ENCODE results near the gene GET3.
"Not testable (repeated sequence)": the region's sequence is repeated elsewhere in the genome, so short reads cannot be mapped to it uniquely, and the experiment has no call there.

Gene GET3

DNA sequence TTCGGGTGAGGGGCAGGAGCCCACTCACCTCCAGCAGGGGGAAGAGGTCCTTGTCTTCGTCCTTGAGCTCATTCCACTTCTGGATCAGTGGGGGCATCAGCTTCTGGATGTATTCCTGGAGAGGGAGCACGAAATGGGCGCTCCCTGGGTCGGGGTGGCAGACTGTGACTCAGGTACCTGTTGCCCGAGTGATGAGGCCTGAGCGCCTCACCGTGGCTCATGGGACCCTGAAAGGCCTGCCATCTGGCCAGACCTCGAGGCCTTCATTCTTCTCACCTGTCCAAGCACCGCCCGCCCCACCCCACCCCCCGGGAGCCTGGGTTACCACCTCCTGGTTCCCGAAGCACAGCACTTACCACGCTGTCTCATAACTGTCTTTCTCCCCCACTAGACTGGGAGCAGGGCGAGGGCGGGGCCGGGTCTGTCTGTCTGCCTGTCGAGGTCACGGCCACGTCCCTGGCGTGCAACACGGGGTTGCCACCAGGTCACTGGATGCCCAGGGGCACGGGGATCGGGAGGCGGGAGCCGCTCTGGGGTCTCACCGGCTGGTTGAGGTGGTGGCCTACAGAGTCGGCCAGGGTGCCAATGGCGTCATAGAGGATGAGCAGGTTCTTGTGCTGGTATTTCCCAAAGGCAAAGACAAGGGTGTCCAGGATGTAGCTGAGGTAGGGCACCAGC, 31.5 kb upstream of the GET3 start:
- TF ChIP-seq, protein P1, sequence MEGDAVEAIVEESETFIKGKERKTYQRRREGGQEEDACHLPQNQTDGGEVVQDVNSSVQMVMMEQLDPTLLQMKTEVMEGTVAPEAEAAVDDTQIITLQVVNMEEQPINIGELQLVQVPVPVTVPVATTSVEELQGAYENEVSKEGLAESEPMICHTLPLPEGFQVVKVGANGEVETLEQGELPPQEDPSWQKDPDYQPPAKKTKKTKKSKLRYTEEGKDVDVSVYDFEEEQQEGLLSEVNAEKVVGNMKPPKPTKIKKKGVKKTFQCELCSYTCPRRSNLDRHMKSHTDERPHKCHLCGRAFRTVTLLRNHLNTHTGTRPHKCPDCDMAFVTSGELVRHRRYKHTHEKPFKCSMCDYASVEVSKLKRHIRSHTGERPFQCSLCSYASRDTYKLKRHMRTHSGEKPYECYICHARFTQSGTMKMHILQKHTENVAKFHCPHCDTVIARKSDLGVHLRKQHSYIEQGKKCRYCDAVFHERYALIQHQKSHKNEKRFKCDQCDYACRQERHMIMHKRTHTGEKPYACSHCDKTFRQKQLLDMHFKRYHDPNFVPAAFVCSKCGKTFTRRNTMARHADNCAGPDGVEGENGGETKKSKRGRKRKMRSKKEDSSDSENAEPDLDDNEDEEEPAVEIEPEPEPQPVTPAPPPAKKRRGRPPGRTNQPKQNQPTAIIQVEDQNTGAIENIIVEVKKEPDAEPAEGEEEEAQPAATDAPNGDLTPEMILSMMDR (IDR thresholded peaks at IDR 0.05; ENCODE audit: low read depth, low read length): no peak
- no peak overlapping the region for H3K4me3 ChIP-seq (ENCODE audit: low read depth, low read length)

- TF ChIP-seq, protein P1 (IDR thresholded peaks at IDR 0.05; ENCODE audit: low read depth, low read length): no peak
- no peak overlapping the region for H3K4me3 ChIP-seq (ENCODE audit: low read depth, low read length)
Observed at GRCh38 chr19:12706332-12706718, 31.0 kb upstream of the GET3 start.

DNA sequence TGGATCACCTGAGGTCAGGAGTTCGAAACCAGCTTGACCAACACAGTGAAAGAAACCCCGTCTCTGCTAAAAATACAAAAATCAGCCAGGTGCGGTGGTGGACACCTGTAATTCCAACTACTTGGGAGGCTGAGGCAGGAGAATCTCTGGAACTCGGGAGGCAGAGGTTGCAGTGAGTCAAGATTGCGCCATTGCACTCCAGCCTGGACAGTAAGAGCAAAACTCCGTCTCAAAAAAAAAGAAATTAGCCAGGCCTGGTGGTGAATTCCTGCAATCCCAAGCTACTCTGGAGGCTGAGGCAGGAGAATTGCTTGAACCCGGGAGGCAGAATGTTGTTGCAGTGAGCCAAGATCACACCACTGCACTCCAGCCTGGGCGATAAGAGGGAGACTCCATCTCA, 28.7 kb upstream of the GET3 start:
- TF ChIP-seq, protein P1 (IDR thresholded peaks at IDR 0.05; ENCODE audit: low read depth, low read length): no peak
- H3K4me3 ChIP-seq (ENCODE audit: low read depth, low read length): no peak overlapping the region

DNA sequence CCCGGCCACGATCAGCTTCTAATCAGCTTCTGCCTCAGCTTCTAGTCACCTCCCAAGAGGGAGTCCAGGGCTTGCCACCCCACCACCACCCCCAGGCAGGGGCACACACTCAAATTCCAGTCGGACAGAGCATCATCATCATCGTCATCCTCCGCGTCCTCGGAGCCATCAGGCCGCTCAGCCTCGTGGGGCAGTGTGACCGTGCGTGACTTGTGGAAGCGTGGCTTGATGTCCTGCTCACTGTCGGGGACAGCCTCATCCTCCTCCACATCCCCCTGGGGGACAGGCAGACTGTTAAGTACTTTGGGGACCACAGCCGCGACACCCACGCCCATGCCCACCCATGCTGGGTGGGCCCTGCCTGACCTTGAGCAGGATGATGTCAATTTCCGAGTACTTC, 26.1 kb upstream of the GET3 start:
- H3K4me3 ChIP-seq (ENCODE audit: low read depth, low read length): no peak overlapping the region
- TF ChIP-seq, protein P1 (IDR thresholded peaks at IDR 0.05; ENCODE audit: low read depth, low read length): no peak

DNA sequence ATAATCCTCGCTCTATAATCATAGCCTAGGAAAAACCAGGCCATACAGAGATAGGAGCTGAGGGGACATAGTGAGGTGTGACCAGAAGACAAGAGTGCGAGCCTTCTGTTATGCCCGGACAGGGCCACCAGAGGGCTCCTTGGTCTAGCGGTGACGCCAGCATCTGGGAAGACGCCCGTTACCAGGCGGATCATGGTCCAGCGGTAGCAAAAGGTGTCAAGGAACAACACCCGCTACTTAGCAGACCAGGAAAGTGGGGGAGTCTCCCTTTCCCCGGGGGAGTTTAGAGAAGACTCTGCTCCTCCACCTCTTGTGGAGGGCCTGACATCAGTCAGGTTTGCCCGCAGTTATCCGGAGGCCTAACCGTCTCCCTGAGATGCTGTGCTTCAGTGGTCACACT, 25.2 kb upstream of the GET3 start:
- not testable (repeated sequence) for H3K4me3 ChIP-seq (ENCODE audit: low read depth, low read length)

DNA sequence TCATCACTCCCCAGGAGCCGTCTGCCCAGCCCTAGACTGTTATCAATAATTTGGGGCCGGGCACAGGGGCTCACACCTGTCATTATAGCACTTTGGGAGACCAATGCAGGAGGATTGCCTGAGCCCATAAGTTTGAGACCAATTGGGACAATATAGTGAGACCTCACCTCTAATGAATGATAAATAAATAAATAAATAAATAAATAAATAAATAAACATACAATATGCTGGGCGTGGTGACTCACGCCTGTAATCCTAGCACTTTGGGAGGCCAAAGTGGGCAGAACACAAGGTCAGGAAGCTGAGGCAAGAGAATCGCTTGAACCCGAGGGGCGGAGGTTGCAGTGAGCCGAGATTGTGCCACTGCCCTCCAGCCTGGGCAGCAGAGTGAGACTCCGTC, 24.0 kb upstream of the GET3 start:
- not testable (repeated sequence) for H3K4me3 ChIP-seq (ENCODE audit: low read depth, low read length)

DNA sequence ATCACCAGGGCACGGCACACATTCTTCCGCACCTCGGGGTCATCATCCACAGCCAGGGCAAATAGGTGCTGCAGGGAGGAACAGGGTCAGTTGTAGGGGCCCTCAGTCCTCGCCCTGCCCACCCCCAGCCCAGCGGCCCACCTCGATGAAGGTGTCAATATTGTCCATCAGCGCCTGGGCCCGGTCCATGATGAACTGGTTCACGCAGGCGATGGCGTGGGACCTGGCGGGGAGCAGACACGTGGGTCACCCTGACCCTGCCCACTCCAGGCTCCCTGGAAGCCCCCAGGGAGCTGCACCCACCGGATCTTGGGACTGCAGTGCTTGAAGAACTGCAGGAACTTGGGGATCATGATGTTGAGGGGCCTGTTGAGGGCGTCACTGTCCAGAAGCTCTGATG, 22.2 kb upstream of the GET3 start:
- TF ChIP-seq, protein P1 (IDR thresholded peaks at IDR 0.05; ENCODE audit: low read depth, low read length): no peak

DNA sequence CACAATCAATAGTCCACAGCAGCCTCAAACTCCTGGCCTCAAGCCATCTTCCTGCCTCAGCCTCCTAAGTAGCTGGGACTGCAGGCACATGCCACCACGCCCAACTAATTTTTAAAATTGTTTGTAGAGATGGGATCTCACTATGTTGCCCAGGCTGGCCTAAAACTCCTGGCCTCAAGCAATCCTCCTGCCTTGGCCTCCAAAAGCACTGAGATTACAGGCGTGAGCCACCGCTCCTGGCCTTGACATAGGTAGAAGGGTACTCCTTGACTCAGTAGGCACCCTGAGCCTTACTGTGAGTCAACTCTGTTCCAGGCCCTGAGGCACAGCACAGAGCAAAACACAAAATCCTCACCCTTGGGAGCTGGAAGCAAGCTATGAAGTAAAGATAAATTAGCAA, 21.4 kb upstream of the GET3 start:
- TF ChIP-seq, protein P1 (IDR thresholded peaks at IDR 0.05; ENCODE audit: low read depth, low read length): no peak
- no peak overlapping the region for H3K4me3 ChIP-seq (ENCODE audit: low read depth, low read length)

More for the DNA sequence above, 22.2 kb upstream of the GET3 start:
- no peak overlapping the region for H3K4me3 ChIP-seq (ENCODE audit: low read depth, low read length)
